ENCODE results near the gene DOCK1. TPM values are rescaled to one million over a fixed set of nuclear protein-coding genes. Genes with fewer than 3 reads are reported as not detected.

The DOCK1 gene
- total RNA-seq, 4 donors from 2014 or later, result 41.1 to 62.4 (median 53.2) TPM

DNA sequence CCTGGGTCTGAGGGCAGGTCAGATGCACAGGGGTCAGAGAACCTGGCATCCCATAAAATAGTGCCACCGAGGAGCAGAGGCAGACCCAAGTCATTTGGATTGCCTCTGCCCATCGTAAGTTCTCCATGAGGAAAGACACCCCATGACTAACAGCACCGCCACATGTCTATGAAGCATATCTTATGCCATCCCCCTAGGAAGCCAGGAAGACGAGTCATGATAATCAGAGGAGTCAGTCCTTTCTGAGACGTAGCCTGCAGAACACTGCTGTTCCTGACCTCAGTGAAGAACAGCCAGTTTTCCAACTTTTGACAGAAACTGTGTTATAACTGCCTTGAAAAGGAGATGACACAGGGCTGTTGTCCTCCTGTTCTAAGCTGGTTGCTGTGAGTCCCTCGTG is 239.9 kb downstream of the DOCK1 start:
- TF ChIP-seq, protein P1, sequence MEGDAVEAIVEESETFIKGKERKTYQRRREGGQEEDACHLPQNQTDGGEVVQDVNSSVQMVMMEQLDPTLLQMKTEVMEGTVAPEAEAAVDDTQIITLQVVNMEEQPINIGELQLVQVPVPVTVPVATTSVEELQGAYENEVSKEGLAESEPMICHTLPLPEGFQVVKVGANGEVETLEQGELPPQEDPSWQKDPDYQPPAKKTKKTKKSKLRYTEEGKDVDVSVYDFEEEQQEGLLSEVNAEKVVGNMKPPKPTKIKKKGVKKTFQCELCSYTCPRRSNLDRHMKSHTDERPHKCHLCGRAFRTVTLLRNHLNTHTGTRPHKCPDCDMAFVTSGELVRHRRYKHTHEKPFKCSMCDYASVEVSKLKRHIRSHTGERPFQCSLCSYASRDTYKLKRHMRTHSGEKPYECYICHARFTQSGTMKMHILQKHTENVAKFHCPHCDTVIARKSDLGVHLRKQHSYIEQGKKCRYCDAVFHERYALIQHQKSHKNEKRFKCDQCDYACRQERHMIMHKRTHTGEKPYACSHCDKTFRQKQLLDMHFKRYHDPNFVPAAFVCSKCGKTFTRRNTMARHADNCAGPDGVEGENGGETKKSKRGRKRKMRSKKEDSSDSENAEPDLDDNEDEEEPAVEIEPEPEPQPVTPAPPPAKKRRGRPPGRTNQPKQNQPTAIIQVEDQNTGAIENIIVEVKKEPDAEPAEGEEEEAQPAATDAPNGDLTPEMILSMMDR (IDR thresholded peaks at IDR 0.05; ENCODE audit: low read depth), result no peak

DNA sequence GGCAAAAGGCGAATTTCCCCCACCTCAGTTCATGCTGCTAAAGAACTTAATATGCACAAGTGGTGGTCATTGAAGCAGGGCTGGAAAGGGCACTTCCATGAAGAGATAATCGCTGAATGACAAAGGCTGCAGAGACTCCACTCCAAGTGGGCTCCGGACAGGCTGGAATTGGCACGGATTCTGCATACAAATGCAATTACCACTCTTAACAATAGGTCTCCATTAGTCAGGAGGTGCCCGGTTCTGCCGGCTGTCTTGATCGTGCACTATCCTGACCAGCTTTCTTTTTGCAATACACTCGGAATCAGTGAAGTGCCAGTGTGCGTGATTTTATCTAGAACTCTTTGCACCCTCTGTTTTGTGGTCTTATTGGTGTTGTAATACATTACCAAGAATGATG is 241.4 kb downstream of the DOCK1 start:
- TF ChIP-seq, protein P1 (IDR thresholded peaks at IDR 0.05; ENCODE audit: low read depth), result no peak

DNA sequence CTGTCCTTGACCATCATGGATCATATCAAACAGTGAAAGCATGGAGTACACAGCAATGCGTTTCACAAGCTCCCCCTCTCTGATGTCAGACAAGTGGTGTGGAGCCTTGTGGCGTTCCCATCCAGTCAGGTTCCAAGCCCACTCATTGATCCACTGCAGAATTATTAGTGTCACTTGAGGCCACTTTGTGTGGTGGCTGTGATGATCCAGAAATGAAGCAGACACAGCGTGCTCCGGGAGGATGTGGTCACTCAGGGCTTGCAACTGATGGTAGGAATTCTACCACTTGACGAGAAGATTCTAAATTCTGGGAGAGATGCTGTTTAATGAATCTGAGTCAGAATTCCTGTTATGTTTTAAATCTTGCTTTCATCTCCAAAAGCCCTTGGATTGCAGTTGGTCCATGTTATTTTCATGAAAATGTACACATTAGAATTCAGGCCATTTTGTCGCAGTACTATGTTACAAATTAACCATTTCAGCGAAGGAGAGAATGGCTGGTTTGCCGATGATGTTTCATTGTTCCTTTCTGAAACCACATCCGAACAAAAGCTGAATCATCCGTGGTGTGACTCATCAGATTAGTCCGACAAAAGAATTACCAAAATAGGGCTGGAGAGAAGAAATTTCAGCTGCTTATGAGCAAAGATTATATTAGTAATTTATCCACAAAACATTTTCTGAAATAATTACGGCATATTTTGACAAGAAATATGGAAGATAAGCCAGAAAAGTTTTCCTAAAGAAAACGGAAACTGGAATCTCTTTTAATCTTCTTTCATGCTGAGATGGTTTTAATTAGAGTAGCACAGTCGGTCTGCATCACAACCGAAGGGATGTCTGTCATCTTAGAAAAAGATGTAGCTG is 243.1 kb downstream of the DOCK1 start:
- TF ChIP-seq, protein P1 (IDR thresholded peaks at IDR 0.05; ENCODE audit: low read depth), result no peak

DNA sequence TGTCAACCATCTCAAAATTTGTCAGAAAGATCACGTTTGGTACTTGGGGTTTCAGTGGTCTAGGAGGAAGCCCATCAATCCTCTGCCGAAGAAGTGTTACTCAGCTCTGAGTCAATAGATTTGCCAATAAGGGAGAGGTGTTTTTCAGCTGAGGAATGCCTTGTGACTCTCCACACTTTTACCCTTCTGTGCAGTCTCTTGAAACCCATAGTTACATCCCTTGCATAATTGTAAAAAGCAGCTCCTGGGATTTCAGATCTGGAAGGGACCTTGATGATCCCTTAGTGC is 243.6 kb downstream of the DOCK1 start:
- TF ChIP-seq, protein P1 (IDR thresholded peaks at IDR 0.05; ENCODE audit: low read depth), result no peak

DNA sequence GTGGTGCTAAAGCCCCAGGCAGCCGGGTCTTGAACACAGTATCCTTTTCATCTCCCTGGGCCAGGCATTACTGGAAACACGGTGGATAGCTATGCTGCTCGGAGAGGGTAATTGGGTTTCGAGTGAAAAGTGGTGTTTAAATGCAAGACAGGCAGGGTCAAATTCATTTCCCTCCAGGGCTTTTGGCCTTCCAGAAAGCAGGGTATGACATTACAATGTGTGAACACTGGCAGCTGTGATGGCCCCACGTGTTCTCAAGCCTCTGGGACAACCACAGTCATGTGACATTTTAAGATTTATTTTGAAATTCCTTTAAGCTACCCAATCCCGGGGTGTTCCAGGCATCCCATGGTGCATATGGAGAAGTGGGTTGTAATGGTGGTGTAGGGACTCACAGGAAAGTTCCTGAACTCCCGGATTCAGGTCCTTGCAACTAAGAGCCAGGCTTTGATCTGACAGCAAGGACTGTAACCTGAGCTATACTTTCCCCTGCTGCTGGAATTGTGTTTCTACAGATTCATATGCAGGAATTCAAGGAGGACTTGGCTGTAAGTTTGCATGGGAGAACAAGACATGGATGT is 244.4 kb downstream of the DOCK1 start:
- TF ChIP-seq, protein P1 (IDR thresholded peaks at IDR 0.05; ENCODE audit: low read depth), result no peak

DNA sequence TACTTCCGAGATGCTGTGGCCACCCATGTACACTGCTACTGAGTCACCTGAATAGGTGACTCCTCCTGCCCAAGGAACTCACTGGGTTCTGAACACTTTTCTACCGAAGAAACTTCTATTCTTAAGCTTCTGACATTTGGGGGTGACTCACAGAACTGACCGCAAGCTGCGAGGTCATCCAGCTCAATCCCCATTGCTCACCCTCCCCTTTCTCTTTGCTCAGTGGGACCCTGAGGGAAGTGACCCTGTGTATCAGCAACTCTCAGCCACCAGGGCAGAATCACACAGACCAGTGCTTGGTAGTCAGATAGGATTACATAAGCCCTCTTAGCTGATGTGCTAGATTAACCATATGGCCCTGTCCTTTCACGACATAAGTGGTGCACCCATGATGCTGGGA is 244.9 kb downstream of the DOCK1 start:
- TF ChIP-seq, protein P1 (IDR thresholded peaks at IDR 0.05; ENCODE audit: low read depth), result no peak

DNA sequence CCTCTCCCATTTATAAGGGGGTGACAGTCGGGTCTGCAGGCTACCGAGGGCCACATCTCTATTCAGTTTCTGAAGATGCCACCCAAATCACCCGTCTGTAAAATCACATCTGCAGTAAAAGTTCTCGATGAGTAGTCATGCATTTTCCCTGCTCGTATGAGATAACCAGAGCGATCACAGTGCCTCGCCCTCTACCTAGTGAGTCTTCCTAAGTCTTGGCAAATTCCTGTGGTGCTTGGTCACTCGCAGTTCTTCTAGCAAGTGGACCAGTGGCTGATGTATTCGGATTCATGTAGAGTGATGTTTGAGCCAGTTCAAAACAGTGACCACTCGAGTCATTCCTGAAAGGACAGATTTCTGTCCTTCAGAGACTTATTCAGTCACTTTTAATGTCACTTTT is 246.3 kb downstream of the DOCK1 start:
- TF ChIP-seq, protein P1 (IDR thresholded peaks at IDR 0.05; ENCODE audit: low read depth), result no peak
